HG03060 (cell line): ENCODE measurements around the gene HDAC1.

Source experiments
- ATAC-seq: cut with Tn5 transposase; IDR thresholded peaks from one replicate; pipeline ENCODE4 v1.9.1; 2021; ENCODE audit warnings: low read depth, moderate number of reproducible peaks; ENCODE audit not compliant: unreplicated experiment

Gene HDAC1

GRCh38 chr1:32321712-32322291 is 29.9 kb downstream of the HDAC1 start:
- ATAC-seq, result no peak

GRCh38 chr1:32327204-32327603 is 35.3 kb downstream of the HDAC1 start:
- no peak for ATAC-seq

DNA sequence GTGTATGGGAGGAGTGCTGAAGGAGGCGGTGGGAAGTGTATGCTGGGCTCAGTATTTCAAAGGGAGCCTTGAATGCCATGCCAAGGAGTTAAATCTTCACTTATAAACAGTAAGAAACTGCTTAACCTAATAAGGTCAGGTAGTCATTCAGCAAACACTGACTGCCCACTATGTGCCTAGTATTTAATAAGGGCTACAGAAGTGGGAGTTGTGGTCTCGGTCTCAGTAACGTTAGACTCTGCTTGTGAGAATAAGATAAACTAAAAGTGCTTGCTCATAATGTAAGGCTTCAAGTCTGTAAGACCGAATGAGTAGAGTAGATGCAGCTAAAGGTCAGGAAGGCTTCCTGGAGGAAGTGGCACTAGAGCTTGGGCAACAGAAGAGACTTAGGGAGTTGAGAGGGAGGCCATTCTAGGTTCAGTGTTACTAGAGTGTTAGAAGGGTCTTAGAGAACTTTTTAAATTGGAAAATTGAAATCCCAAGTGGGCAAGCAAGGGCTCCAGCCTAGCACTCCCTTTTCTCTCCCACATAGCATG is 38.1 kb downstream of the HDAC1 start:
- ATAC-seq, result no peak

DNA sequence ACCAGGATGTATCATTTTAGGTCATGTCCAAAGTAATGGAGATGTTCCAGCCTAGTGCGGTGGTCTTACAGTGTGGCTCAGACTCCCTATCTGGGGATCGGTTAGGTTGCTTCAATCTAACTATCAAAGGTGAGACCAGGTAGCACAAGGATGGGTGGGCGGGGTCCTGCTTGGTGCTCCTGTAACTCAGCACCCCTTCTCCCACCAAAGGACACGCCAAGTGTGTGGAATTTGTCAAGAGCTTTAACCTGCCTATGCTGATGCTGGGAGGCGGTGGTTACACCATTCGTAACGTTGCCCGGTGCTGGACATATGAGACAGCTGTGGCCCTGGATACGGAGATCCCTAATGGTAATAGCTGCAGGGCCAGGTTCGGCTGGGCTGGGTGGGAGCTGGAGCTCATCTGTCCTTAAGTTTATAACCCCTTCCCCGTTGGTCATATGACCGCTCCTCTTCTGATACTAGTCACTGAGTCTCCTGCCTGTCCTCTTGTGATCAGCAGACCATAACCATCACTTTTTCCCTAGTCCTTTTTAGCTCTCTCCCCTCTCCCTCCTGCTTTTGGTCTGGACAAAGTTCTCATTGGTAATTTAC is 38.8 kb downstream of the HDAC1 start:
- ATAC-seq, result no peak

DNA sequence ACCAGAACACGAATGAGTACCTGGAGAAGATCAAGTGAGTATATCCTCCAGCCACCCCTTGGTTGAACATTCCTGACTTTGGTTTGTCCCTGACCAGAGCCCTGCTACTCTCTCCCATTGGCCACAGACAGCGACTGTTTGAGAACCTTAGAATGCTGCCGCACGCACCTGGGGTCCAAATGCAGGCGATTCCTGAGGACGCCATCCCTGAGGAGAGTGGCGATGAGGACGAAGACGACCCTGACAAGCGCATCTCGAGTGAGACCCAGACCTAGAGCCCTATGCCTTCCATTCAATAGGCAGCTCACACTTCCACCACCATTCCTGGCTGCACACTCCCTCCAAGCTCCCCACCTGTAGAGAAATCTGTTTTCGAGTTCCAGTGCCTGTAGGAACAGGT is 39.7 kb downstream of the HDAC1 start:
- no peak for ATAC-seq

GRCh38 chr1:32332290-32333079 is 40.6 kb downstream of the HDAC1 start:
- ATAC-seq, result no peak

GRCh38 chr1:32333251-32333963 is 41.5 kb downstream of the HDAC1 start:
- ATAC-seq, result no peak

- ATAC-seq, result no peak
Measured at GRCh38 chr1:32334274-32334861, 42.5 kb downstream of the HDAC1 start.

DNA sequence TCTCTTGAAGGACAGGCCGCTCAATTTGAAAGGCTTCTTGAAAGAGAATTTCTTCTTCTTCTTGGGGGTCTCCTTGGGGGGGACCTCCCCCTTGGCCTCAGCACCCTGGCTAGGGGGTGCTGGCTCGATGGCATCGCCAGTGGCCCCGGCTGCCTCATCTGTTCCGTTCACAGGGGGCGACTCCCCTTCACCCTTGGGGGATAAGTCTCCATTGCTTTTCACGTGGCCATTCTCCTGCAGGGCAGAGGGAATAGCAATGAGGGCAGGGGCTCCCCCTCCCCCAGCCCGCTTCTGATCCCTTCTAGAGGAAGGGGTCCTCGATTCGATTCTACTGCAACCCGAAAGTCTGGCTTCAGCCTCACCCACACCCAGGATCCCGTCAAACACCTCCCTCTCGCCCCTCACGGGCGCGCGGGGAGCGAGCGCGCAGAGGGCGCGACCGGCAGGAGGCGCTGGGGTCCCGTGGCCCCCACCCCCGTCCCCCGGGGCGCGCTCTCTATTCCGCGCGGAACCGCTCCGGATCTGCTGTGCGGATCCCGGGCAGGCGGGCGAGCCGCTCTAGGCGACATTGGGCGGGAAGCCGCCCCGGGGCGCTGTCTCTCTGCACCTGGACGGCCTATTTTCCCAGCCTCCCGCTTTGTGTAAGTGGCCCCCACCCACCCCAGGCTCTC is 43.1 kb downstream of the HDAC1 start:
- ATAC-seq, result no peak

DNA sequence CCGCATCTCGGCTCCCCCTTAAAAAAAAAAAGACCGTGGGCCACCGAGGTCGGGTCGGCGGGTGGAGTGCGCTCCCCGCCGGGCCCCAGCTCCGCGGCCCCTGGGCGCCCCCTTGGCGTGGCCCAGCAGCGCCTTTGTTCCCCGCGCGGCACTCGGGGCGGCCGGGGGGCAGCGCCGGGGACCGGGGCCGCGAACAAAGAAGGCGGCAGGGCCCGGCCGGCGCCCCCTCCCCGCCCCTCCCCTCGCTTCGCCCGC is 43.6 kb downstream of the HDAC1 start:
- ATAC-seq, result no peak

DNA sequence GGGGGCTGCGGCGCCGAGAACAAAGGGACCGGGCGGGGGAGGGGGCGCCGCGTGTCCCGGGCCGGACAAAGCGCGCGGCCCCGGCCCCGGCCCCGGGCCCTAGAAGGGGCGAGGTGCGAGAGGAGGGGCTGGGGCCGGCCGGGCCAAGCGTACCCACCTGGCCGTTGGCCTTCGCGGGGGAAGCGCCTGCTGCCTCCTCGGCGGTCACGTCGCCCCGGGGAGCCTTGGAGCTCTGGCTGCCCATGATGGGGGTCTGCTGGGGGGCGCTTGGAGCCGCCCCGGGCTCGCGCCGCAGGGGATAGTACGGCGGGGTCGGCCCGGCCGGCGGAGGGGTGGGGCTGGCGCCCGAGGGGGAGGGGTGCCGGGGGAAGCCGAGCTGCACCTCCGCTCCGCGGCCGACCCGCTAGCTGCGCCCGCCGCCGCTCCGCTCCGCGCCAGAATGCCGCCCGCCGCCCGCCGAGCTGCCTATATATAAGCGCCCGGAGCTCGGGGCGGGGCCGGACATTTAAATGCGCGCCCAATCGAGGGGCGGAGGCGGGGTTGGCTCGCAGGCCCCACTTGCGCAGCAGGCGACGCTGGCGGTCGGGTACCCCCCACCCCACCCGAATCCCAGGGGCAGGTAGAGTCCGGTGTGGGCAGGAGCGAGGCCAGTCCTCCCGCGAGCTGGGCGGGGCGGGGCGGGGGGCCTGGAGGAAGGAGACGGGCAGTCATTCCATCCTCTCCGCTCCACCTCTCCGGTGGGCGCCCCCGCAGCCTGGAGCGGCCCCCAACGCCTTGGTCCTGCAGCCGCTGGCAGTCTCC is 44.1 kb downstream of the HDAC1 start, which contains the start of gene MARCKSL1:
Gene MARCKSL1, minus strand, starts transcription at position 444 of the 801 bp plus-strand sequence. Its CDS starts 200 bp downstream, at position 244.
- no peak for ATAC-seq

DNA sequence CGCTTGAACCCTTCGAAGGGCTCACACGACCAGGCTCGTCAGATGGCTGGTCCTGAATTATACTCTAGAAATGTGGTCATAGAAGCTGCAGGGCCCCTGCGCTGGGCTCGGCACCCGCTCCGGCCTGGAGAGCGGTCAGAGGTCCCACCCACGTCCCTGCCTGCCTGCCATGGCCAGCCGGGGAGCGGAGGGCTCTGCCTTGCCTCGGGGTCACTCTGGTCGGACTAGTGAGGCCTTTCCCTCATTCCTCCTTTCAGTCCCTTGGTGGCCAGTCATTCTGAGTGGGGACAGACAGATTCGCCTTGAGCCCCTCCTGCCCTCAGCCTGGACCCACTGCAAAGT is 44.7 kb downstream of the HDAC1 start:
- ATAC-seq, result no peak

GRCh38 chr1:32336963-32337675 is 45.2 kb downstream of the HDAC1 start:
- peak; percentile 28 for ATAC-seq

DNA sequence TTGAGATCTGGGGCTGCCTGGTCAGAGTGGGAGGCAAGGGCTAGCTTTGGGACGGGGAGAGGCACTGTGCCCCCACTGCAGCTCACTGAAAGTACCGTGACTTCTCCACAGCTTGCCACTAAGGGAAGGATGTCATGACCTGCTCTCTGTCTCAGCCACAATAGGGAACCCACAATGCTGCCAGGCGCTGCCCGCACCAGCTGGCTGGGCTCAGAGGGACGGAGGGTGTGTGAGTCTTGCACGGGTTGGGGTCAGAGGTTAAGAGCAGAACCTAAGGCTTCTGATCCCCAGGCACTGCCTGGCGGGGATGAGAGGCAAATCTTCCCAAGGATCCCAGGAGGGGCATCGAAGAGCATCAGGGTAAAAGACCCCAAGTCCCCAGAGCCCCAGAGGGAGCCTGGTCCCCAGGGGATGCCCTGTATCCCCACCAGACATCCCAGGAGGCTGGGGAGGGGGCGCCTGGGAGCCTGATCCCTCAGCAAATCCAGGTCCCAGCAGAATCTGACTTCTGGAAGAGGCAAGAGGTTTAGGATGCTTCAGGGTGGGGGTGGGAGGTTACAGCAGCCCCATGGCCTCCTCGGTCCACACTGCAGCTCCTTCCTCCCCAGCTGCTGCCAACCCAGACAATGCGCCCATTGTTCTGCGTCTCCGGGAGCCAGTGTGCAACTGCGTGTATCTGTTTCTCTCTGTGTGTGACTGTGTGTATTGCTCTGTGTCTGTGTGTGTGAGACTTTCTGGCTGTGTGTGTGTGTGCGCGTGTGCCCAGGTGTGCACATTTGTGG is 46.2 kb downstream of the HDAC1 start:
- no peak for ATAC-seq

DNA sequence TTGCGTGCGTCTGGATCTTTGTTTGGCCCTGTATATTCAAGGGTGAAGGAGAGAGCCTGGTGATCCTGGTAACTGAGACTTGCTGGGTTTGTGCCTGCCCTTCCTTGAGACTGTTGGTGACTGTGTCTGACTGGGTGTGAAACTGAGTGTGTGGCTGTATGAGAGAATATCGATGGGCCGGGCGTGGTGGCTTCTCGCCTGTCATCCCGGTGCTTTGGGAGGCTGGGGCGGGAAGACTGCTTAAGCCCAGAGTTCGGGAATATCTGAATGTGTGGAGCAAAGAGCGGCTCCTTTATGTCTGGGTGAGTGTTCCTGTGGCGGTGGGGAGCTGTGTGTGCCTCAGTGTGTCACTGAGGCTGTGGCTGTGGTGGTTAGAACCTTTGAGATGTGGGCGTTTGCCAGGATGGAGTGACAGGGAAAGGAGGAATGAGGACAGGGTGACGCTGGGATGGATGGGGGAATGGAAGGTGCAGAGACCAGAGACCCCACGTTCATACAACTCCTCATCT is 46.8 kb downstream of the HDAC1 start:
- no peak for ATAC-seq

- ATAC-seq, result no peak
Measured at GRCh38 chr1:32339363-32339978, 47.6 kb downstream of the HDAC1 start.

DNA sequence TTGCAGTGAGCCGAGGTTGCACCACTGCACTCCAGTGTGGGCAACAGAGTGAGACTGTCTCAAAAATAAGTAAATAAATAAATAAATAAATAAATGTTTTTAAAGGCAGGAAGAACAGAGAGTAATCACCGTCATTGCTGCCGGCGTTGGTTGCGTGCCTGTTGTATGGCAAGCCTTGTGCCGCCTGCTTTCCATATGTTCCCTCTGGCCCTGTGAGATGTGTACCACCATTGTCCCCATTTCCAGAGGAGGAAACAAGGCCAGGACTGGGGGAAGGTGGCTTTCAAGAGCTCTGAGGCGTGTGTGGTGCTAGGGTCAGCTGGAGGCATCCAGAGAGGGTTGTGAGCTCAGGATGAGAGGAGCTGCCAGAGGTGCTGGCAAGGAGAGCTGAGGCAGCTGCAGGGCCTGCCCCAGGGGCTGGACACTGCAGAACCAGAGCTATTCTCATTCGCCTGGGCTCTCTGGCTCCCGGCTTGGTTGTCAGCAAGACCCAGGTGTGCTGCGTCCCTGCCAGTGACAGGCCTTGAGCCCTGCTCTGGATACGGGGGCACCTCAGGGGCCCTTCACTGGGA is 49.4 kb downstream of the HDAC1 start:
- ATAC-seq, result no peak
